ENCODE measurements around the gene TMEM266.

TMEM266 gene

DNA sequence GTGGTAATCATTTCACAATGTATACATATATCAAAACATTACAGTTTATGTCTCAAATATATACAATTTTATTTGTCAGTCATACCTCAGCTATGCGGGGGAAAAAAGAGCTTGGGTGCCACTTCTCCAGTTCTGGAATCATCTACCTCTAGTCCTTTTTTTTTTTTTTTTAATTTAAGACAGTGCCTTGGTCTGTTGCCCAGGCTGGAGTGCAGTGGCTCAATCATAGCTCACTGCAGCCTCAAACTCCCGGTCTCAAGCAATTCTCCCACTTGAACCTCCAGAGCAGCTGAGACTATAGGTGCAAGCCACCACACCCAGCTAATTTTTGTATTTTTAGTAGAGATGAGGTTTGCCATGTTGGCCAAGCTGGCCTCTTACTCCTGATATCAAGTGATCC, 67.4 kb downstream of the TMEM266 start:
- no peak for DNase-seq (ENCODE audit: low read depth, low spot score)

DNA sequence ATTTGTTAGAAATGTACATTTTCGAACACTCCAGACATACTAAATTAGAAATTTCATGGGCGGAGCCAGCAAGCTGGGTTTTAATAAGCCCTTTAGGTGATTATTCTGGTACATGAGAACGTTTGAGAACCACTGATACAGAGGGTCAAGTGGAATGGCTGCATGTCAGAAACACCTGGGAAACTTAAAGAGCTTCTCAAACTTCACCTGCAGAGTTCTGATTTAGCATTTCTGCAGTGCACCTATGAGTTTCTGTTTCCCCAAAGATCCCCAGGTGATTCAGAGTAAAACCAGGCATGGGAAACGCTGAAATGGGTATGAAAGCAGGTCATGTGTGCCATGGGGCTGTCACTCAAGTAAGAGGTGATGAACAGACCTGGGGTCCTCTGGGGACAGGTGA, 68.1 kb downstream of the TMEM266 start:
- no peak for DNase-seq (ENCODE audit: low read depth, low spot score)

DNA sequence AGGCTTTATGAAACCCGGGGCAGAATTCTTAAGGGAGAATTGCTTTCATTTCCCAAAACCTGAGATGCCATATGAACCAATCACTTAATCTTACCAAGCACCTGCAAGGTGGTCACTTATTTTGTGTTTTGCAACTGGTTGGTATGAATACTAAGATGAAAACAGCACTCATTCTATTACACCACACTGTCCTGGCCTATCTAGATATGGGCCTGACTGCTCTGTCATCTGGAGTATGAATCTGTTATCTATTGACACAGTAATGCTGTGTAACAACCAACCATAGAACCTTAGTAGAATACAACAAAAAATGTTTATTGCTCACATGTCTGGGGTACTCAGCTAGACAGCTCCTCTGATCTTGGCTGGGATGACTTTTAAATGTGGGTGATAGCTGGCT, 74.8 kb downstream of the TMEM266 start:
- DNase-seq (ENCODE audit: low read depth, low spot score): no peak

DNA sequence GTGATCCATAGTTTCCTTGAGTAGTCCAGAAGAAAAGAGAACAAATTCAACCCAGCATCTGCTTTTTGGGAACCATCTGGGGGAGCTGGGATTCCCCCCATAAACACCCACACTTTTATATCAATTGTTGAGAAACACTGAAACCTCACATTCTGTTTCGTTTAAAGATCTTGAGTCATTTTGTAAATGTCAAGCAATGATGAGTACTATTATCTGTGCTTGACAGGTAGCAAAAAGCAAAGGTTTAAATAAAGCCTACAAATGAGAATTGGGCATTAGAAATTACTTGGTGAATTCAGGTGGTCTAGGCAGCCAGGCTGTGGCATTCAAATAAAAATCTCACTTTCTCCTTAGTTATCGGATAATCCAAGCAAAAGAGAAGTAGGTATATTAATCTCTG, 75.7 kb downstream of the TMEM266 start:
- DNase-seq (ENCODE audit: low read depth, low spot score): no peak

DNA sequence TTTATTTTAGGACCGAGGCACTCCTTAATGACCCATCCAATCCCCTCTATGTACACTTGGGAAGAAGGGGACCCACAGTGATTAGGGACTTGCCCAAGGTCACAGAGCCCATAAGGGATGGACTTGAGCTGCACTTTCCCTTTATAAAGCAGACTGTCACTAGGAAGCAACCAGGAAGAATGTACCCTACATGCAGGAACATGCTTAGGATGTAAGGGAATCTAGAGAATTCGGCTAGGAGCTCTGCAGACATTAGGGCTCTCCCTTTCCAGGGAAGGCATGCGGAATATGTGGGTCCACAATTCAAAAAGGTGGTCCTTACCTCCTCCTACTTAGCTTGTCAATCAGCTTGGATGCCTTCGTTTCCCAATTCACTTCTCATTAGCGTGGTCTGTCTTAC, 78.7 kb downstream of the TMEM266 start:
- DNase-seq (ENCODE audit: low read depth, low spot score): no peak

DNA sequence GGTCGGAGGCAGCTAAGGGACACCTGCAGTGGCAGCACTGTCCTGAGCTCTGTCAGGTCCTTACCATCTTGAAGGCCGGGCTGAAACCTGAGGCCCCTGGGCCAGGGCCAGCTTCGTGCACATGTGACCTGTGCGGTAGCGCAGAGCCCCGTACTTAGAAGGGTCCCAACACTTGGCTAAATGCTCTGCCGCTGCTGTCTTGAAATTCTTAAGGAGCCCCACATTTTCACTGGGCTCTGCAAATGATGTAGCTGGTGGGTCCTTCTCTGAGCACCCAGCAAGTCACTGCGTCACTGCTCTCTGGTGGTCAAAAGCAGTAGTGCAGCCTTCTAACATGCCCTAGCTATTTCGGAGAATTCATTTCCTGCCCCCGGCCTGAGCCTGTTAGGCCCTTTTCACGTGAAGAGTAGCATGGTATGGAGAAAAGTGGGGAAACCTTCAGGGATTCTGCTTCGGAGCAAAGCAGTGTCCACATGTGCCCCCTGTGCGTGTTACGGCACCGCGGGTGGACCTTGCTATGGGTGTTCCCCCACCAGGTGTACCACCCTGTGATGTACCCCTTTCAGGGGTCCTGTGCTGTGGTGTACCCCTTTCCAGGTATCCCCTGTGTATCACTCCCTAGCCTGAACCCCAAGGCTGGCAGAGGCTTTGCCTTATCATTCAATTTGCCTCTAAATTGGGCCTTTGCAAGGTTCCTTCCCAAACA, 79.7 kb downstream of the TMEM266 start:
- DNase-seq (ENCODE audit: low read depth, low spot score): peak; percentile 80

DNA sequence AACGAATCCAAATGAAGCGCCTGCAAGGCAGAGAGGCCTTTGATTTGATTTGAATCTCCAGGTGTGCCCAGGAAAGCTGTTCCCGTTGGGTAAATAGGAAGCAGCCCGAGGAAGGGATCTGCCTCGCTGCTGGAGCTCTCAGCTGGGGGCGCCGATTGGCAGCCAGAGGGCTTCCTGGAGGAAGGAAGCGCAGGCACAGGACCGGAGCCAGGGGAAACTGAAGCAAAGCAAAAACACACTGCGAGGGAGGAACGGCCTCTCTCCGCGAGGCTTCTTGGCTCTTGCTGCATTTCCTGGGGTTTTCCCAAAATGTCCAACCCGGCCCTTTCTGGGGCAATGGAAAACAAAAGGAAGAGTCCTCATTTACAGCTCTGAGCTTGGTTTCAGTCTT, 80.3 kb downstream of the TMEM266 start:
- DNase-seq (ENCODE audit: low read depth, low spot score): no peak

DNA sequence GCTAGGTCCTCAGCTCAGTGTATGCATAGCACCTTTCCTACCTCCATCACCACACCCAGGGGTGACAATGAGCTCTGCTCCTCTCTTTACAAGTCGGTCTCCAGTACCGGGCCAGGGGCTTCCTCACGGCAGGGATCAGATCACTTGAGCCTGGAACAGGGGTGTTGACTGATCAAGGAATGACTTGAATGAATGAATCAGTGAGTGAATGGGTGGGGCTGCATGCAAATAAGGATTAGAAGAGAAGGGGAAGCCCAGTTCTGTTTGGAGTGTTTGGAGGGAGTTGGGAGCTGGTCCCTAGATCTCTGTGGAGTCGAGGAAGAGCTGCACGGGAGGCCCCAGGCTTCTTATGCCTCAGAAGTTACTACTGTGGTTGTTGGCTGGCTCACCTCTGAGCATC, 87.0 kb downstream of the TMEM266 start:
- DNase-seq (ENCODE audit: low read depth, low spot score): no peak

DNA sequence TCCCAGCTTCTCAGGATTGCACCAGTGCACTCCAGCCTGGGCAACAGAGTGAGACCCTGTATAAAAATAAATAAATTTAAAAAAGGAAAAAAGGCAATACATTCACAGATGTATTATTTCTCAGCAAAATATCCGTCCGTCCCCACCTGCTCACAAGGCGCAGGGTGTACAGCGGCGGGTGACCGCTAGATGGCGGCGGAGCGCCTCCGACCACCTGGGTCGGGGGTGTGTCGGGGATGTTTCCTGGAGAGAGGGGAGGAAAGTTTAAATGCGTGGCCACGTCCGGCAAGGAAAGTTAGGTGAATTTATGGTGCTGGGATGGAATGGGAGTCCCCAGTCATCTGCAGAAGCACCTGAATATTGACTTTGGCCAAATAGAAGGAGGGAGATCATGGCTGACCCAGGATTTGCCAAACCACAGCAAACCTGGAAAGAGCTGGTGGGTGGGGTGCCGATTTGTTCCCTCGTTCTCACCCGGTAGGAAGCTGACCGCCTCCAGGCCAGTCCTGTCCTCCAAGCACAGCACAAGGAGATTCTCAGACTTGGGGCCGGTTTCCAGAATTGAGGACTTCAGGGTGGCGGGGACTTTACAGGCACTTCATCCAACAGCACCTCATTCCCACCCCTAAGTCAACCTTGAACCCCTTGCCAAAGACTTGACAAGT, 88.3 kb downstream of the TMEM266 start:
- DNase-seq (ENCODE audit: low read depth, low spot score): no peak

DNA sequence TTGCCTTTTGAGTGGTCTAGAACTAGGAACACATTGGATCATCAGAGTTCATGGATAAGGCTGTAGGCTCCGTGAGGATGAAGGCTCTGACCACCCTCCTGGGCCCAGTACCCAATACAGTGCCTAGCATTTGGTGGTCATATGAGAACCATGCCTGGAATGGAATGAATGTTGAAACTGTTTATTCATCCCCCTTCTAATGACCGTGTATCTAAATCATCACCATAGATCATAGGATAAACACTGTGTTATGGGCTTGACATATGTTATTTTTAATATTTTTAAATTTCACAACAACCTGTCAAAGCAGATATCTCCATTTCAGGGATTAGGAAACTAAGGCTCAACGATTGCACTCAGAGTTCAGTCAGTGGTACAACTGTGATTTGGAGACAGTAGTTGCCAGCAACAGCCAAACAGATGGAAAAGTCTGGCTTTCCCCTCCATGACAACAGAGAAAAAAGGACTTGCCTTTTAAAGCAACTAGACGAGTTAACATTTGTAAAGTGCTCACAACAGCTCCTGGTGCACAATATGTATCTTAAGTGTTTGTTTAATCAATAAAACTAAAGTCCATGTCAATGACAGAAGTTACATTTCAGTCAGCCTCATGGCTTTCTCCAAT, 89.6 kb downstream of the TMEM266 start:
- DNase-seq (ENCODE audit: low read depth, low spot score): no peak

DNA sequence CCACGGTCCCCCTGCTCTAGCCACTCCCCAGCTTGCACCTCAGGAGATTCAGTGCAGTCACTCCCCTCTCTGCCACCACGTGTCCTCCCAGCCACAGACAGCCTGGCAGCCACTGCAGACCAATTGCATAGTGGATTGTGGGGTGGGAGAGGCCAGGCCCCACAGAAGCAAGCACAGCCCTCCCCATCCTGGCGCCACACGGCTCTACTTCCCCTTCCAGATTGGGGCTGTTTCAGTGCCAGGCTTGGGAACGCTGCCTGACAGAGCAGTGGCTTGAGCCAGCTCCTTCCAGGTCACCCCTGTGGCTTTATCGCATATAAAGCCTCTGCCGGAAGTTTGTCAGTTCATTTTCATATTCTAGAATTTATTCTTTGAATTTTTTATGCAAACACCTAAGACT, 90.7 kb downstream of the TMEM266 start:
- DNase-seq (ENCODE audit: low read depth, low spot score): no peak

DNA sequence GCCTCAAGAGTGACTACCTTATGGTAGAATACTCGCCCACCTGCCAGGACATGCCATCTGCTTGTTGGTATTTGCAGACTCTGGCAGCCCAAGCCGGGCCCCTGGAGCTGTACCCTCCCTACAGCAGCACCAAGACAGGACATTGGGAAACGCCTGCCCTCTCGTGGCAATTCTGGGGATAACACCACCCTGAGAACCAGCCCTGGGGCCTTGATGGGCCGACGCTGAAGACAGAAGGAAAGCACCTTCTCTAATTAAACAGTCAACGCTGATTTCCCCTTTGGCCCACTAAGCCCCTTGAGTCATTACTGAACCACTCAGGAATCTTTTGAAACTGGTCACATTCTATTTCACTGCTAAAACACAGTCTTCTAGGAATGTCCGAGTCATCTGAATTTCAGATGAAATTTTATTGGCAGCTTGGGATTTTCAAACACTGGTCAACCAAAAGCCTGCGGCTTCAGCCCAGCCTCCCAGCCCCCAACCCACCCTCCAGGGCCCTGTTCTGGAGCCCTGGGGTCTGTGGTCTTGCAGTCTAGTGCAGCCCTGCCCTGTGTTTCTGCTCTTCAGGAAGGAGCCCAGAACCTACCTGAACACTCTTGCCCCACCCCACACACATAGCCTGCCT, 91.3 kb downstream of the TMEM266 start:
- DNase-seq (ENCODE audit: low read depth, low spot score): peak; percentile 57

DNA sequence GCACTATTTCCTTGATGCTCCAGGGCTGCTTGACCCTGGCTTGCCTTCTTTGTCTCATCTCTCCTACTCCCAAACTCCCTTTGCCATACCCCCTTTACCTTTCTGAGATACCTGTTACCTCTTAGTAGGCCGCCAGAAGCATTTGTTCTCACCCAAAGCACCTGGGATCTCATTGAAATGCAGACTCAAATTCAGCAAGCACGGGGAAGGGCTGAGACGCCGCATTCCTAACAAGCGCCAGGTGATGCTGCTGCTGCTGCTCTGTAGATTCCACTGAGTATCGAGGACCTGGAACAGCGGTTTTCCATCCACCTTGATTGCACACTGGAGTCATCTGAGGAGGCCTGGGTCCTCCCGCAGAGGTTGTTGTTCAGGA, 91.8 kb downstream of the TMEM266 start:
- DNase-seq (ENCODE audit: low read depth, low spot score): peak; percentile 56

DNA sequence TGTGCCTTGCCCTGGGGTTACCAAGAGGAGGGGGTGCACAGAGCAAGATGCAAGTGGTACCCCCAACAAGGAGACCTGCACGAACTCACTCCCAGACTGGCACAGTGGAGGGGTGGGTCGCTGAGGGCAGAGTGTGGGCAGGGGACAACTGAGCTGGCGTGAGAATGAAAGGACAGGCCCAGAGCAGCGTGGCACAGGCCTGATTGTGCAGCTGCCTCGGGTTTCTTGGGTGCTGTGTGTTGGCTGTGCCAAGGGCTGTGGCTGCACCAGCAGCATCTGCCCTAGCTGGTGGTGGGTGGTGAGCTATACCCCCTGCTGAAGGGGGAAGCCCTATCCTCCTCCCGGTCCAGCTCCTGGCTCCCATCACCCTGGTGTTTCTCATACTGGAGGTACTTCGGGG, 92.4 kb downstream of the TMEM266 start:
- DNase-seq (ENCODE audit: low read depth, low spot score): no peak

DNA sequence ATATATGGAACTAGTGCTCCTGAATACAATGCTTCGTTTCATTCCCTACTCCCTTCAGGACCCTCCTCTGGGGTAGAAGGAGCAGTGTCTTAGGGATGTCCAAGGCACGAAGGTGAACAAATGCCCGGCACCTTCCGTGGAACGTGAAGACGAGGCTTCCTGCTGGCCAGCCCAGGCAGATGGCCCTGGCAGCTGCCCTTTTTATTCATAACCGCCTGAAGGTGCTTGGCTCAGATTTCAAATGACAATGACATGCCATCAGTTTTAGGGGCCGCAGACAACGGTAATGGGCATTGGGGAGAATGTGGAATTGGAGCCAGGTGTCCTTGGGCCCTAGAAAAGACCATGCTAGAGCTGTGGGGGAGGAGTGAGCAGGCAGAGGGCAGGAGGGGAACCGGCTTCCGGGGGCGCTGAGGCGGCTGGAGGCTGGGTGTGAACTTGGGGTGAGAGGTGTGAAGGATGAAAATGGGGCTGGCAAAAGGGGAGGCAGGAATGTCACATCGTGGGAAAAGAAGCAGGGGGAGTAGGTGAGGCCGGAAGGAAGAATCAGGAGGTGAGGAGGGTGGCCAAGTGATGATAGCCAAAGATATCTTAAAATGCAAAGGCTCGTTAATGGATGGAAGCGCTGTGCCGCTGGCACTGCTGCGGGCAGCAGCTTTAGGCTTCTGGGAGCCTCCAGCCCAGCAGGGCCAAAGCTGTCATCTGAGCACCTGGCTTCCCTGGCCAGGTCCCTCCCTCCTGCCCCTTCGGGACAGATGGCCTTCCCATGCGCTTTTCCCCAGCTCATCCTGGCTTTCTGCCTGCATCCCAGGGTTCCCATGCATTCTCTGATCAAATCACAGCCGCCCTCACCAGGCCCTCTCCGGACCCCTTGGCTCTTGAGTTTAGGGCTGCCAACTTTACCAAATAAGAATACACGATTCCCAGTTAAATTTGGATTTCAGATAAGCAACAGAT, 93.7 kb downstream of the TMEM266 start:
- no peak for DNase-seq (ENCODE audit: low read depth, low spot score)

DNA sequence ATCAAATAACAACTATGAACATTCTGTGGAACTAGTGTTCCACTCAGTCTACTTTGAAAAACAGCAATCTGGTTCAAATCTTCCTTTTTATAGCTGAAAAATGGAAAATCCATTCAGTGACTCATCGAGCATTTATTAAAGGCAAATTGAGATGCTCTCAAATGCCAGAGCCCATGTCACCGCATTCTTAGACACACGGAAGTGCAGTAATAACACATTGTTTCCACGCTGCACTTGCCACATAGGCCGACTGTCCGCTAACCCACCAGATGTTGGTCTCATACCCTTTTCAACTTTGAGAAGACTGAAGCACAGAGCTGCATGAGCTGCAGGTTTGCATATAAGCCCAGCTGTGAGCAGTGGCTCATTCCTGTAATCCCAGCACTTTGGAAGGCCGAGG, 95.9 kb downstream of the TMEM266 start:
- DNase-seq (ENCODE audit: low read depth, low spot score): no peak

DNA sequence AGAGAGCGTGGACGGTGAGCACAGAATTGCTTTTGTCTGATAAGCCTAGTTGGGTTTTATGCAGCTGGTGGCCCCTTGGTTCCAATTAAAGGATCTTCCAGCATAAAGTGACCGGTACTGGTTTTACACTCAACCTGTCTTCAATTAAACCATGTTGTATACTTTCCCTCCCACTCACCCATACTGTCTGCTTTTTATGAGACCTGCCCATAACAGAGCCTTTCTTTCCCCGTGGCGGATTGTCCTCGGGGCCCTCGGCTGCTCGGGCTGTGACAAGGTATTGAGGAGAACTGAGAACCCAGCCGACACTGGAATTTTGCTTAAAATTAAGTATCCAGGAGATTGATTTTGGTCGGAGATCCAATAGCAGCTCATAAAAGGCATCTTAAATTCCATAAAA, 98.4 kb downstream of the TMEM266 start:
- no peak for DNase-seq (ENCODE audit: low read depth, low spot score)

DNA sequence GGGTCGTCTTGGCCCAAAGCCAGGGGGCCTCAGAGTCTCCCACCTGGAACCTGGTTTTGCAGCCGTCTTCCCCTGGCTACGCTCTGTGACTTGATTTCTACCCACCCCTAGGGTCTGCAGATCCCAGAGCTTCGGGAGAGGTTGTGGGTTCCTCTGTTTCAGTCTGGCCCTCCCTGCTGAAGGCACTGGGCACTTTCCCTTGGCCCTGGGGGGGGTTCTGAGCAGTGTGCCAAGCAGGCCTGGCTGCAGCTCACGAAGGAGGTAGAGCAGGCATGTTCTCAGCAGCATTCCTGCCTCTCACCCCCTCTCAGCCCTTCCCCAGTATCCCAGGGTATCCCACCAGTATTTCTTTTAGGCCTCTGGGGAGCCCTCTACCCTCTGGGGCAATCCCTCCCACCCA, 99.0 kb downstream of the TMEM266 start:
- no peak for DNase-seq (ENCODE audit: low read depth, low spot score)

DNA sequence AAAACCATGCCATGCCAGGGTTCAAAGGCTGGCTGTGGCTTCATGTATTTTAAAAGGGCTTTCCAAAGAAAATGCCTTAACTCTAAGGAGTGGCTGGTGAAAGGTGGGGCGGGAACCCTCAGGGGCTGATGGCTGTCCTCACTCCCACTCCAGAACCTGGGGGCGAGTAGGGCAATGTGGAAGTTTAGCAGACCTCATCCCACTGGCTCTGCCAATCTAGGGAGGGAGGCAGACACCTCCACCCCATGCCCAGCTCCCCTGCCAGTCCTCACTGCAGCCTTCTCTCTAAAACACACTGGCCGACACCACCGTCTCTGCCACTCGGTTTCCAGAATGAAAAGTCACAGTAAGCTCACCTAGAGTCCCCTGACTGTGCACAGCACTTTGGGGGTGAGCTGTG, 99.5 kb downstream of the TMEM266 start:
- DNase-seq (ENCODE audit: low read depth, low spot score): no peak

DNA sequence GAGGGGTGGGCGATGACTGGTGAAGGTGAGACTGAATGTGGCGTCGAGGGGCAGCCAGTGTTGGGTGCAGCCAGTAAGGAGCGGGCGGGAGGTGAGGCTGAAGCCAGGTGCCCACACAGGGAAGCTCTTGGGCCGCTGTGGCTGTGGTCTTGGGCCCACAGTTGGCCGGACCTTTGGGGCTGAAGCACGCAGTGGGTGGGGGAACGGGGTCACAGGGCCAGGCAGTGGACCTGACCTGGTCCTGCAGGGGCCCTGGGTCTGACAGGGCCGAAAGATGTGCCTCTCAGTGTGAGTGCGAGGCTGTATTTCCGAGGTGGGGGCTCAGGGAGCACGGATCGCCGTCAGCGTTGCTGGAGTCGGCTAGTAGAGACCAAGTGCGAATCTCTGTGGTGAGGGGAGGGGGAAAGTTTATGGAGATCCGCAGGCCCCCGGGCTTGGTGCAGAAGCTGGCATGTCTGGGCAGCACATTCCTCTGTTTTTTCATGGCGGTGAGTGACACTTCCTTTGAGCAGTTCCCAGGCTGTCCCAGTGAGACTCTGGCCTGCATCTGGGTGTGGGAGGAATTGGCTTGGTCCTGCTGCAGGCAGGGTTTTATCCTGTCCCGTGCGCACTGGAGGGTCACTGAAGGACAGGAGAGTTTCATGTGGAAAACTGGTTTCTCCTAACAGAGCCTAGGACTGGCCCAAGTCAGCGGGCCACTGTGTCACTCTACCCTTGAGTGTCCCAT, 100.8 kb downstream of the TMEM266 start:
- DNase-seq (ENCODE audit: low read depth, low spot score): no peak

Data from iPS DF 19.7 (cell line).